TTC549 (cell line): ENCODE data around the gene ZMAT5.
"Not testable (repeated sequence)": the region's sequence is repeated elsewhere in the genome, so short reads cannot be mapped to it uniquely, and the experiment has no call there.

Experiments
- FAIRE-seq: peaks from 2 replicates; lab custom pipeline; 2012; peaks lifted over from hg19 to GRCh38; lab: Jason Lieb, UNC

Gene ZMAT5

DNA sequence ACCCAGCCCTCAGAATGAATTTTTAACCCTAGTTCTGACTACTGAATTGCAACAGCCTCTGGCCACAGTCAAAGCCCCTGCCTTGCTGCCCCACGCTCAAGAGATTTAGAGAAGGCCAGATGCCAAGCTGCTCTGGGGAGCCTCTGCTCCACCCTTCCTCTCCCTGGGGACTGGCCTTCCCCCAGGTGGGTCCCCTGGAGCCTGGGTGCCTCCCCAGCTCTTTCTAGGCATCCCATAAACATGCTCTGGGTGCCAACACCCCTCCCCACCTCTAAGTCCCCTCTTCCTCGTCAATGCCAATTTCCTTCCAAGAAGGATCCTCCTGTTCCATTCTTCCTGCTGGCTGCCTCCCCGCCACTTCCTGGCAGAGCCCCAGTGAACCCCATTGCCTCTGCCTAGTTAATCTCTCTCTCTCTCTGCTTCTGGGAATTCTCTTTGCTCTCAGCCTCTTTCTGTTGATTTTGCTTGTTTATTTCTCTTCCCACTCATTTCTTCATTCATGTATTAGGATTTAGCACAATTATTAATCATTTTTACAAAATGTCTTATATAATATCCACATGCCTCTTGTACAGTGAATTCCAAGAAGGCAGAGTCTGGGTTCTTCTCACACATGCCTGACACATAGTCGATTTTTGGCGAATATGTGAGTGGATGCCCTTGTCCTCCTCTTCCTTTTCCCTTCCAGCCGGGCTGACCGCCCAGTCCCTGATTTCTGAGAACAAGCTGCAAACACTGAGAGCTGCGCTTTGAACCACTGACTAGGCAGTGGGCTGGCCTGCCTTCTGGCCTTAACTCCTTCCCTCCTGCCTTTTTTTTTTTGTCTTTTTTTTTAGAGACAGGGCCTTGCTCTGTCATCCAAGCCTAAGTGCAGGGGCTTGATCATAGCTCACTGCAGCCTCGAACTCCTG lies 17.9 kb upstream of the ZMAT5 start:
- FAIRE-seq: no peak

DNA sequence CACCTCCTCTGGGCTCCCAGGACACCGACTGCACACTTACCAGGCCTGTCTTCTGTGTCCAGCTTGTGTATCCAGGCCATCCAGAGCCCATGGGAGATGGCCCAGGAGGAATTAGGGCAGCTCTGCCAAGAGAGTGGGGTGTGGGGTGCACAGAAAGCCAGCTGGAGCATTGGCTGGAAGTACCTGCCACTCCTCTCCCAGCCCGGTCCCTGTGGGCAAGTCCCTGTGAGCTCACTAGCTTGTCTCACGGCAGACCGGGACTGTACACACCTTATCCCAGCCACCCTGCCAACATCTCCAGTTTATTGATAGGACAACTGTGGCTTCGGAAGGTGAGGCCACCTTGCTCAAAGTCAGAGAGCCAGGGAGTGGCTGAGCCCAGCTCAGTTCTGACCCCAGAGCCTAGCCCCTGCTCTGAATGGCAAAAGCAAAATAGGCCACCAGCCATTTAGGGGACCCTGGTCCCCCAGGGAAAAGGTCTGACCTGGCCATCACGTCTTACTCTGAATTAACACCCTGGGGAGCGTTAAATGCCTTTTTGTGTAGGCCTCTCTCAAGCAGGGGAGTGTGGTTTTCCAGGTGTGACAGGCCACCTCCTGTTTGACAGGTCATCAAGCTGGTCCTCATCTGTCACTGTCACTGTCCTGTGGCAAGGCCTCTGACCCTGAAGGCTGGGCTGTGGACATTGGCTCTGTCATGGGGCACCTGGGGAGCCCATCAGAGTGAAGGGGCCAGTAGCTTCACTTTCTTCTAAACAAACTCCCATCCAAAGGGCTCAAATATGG lies 15.4 kb upstream of the ZMAT5 start:
- FAIRE-seq: no peak

DNA sequence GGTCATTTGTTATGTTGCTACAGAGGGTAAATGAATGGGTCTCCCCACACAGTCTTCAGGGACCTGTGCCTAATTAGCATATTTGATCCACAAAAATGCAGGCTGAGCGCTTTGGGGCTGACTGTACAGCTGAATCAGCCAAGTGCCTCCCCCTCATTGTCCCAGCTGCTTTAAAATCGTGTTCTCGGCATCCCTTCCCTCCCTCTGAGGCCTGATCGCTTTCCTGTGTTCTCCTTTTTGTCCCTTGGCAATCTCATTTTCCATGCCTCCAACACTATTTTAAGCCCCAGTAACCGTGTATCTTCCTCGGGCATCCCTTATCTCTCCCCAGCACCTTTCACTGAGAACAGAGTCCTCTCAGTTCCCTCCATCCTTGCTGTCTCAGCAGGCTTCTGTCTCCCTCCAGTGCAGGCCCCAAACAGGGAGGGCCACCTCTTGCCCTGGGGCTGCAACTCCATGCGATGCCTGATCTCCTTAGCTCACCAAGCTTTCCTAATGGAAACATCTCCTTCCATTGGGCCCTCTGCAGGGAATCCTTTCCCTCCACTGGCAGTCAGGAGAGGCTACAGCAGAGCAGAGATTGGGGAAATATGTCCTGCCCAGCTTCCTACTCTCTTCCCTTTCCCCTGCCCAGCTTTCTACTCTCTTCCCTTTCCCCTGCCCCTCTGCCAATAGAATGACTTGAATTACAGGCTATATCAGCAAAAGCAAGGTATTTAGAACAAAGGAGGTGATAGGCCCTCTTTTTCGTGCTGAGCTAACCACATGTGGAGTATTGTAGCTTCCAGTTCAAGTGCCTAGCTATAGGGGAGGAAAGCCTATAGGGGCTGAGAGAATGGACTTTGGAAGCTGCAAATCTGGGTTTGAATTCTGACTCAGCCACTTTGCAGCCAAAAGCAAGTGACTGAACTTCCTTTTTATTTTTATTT lies 14.2 kb upstream of the ZMAT5 start:
- no peak for FAIRE-seq

DNA sequence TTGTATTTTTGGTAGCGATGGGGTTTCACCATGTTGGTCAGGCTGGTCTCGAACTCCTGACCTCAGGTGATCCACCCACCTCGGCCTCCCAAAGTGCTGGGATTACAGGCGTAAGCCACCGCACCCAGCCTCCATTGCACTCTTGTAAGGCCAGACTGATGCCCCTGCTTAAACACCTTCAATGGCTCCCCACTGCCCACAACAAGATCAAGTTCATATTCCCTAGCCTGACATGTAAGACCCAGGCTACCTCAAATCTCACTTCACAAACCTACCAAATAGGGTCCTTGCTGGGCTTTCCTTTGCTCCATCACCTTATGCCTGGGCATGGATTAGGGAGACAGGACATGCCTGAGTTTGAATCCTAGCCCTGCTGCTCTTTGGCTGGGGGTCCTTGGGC lies 13.4 kb upstream of the ZMAT5 start:
- FAIRE-seq: no peak

DNA sequence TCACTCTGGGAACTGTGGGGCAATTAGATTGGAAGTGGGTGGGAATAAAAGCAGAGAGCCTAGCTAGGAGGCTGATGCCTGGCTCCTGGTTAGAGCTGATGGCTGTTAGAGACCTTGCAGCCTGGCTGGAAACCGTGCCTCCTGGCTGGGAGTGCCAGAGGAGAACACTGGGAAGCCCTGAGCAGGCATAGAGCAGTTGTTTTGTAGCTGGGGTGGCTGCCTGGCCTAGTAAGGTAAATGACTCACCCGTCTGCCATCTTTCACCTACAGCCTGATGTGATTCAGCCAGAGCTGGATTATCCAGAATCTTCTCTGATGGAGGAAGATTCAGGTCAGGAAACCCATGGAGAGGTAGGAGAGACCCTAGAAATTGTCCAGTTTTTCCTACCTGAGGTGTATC lies 6.4 kb upstream of the ZMAT5 start:
- no peak for FAIRE-seq

DNA sequence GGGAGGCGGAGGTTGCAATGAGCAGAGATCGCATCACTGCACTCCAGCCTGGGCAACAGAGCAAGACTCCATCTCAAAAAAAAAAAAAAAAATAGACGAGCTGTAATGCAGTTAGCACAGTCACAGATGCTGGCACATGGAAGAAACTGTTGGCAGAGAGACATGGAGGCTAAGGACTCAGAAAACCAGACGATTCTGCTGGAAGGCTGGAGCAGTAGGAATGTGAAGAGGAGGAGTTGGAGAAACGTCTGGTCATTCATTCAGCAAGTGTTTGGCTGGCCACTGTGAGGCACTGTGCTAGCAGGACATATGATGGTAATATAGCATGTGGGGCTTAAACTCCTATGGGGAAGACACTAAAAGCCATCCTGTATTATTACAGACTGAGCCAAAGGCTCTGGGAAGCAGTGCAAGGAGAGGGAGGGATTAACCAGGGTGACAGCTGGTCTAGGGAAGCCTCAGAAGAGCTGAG lies 5.4 kb upstream of the ZMAT5 start:
- no peak for FAIRE-seq

DNA sequence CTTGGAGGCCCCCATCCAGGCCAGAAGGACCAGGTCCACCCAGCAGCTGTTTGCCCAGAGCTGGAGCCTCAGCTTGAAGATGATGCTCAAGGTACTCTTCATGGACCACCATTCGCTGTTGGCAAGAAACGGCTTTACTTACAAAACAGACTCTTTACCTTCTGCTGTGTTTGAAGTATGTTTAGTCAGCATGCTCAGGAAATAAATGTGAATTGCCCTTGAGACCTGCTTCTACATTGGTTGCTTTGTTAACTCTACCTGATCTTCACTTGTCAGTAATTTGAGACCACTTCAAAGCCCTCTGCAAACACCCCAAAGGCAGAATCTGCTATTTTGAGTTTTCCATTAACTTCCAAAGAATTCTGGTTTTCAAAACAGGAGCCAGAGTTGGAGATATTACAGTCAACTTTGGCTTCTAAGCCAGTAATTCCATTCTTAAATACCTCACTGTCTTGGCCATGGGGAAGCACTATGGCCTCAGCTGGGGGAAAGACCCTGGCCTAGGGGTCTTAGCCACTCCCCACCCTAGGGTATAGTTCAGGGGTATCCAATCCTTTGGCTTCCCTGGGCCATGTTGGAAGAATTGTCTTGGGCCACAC lies 3.0 kb upstream of the ZMAT5 start:
- no peak for FAIRE-seq

DNA sequence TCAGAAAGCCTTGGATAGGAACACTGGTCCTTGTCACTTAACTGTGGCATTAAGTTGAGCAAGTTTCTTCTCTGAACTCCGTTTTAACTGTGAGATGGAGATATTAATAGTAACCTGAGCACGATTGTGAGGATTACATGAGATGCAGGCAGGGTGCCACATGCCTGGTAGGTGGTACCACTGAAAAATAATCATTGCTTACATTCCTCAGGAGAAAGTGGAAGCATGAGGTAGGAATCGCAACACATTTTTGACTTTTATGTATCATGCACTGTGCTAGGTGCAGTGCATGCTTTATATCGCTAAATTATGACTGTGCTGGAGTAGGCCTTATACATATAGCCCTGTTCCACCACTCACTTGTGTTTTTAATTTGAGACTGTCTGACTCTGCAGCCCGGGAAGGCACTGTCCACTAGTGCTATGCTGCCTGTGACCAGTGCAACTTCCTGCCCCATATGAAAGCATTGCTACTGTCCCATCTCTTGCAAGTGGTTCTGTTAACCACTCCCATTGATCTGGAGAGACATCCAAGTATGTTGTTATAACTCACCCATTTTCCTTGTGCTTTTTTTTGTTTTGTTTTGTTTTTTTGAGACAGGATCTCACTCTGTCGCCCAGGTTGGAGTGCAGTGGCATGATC lies 1.4 kb upstream of the ZMAT5 start:
- FAIRE-seq: no peak

DNA sequence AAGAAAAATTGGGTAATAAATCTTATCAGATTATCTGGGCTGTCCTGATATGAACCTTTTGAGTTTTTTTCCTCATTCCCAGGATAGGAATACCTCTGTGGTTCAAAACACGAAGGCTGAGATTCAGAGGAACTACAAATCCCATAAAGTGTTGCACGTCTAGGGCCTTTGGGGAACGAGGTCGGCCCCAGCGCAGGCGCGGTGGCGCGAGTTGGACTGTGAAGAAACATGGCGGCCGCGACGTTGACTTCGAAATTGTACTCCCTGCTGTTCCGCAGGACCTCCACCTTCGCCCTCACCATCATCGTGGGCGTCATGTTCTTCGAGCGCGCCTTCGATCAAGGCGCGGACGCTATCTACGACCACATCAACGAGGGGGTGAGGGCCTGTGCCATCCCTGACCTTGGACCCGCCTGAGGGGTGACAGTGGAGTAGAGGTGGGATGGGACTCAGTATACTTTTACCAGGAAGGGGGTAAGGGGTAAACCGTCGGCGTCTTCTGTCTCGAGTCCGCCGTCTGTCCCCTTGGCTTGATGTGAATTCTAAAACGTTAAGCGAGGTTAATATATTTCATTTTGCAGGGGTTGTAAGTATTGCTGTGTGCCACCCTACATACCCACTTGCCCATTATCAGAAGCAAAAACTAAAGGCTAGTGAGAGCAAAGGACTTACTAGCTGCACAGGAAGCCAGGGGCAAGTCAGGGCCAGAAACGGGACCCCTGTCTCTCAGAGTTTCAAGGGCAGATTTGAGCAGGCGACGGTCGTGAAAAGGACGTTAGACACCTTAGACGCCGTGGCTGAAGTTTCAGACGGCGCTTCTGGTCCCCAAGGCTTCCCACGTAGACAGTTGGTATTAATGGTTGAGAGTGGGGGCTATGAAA lies 604 bp upstream of the ZMAT5 start, which contains the start of gene UQCR10:
Gene UQCR10 (plus strand): TSS at position 199 of the 881 bp plus-strand sequence. CDS start 30 bp downstream, at position 229.
- no peak for FAIRE-seq

DNA sequence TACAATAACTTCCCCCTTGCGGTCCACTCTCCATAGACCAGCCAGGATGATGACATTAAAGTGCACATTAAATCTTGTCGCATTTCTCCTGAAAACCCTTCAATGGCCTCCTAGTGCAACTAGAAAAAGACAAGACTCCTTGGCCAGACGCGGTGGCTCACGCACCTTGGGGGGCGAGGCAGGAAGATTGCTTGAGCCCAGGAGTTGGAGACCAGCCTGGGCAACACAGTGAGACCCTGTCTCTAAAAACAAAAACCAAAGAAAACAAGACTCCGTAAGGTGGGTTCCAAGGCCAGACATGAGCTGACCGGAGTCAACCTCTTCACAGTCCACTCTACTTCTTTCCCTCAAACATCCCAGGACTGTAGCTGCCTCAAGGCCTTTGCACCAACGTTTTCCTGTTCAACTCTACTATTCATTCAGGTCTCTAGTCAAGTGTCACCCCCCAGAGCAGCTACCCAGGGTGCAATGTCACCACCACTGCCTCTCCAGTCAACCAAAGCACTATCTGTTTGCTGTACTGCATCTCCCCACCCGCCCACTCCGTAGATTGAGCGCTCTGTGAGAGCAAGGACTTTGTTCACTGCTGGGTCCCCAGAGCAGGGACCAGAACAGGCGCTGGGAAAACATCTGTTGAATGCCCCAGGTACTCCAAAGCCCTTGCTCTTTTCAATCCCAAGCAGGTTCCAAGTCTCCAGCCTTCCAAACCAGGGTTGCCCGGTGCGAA lies 739 bp downstream of the ZMAT5 start:
- FAIRE-seq: no peak

DNA sequence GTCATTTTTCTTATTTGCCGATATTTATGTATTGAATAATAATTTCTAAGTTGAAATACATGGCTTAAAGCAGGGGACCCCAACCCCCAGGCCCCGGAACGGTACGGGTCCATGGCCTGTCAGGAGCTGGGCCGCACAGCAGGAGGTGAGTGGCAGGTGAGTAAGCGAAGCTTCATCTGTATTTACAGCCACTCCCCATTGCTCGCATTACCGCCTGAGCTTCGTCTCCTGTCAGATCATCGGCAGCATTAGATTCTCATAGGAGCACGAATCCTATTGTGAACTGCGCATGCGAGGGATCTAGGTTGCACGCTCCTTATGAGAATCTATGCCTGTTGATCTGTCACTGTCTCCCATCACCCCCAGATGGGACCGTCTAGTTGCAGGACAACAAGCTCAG lies 4.5 kb downstream of the ZMAT5 start:
- no peak for FAIRE-seq

DNA sequence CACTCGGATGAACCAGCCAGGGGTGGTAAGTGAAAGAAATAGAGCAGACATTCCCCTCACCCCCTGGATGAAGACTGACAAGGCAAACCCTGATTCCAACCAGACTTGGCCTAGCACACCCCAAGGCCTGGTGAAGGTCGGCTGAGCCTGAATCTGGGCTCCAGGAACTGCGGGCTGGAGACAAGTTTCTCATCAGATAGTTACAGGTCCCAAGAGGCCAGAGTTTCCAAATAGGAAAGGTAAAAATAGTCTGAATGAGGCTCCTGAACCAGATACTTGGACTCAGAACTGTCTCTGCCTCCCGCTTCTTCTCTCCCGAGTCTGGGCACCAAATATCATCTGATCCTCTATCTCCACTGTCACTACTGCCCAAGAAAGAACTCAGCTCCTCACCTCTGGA lies 7.8 kb downstream of the ZMAT5 start:
- no peak for FAIRE-seq

DNA sequence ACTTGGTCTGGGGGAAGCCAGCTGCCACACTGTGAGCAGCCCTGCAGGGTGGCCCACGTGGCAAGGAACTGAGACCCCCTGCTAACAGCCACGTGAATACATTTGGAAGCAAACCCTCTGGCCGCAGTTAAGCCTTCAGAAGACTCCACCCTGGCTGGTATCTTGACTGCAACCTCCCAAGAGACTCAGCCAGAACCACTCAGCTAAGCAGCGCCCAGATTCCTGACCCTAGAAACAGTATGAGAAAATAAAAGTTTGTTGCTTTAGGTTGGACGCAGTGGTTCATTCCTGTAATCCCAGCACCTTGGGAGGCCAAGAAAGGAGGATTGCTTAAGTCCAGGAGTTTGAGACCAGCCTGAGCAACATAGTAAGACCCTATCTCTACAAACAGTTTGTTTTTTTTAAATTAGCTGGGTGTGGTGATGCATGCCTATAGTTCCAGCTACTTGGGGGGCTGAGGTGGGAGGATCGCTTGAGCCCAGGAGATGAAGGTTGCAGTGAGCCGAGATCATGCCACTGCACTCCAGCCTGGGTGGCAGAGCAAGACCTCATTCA lies 8.7 kb downstream of the ZMAT5 start:
- no peak for FAIRE-seq

DNA sequence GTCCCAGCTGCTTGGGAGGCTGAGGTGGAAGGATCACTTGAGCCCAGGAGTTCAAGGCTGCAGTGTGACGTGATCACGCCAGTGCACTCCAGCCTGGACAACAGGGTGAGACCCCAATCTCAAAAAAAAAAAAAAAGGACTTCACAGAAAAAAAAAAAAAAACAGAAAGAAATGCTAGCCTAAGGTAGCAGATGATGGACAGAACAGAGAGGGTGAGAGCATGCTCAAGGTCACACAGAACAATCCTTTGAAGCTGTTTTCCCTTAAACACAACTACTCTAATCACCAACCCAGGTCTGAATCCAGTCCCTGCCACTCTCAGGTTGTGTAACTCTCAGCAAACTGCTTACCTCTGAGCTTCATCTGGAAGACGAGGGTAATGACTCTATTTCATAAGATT lies 9.7 kb downstream of the ZMAT5 start:
- no peak for FAIRE-seq

DNA sequence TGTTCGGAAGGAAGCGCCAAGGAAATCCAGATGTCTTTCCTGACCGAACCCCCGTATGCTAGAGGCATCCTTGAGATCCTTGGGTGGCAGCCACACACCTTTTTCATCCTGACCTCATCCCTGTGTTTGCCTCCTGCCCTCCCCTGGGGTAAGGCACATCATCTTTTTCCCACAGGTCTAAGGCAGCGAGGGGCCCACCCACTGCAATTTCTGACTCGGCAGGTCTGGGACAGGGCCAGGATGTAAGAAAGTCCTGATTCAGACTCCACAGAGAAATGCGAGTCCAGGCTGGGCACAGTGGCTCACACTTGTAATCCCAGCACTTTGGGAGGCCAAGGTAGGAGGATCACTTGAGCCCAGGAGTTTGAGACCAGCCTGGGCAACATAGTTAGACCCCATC lies 10.5 kb downstream of the ZMAT5 start:
- no peak for FAIRE-seq

DNA sequence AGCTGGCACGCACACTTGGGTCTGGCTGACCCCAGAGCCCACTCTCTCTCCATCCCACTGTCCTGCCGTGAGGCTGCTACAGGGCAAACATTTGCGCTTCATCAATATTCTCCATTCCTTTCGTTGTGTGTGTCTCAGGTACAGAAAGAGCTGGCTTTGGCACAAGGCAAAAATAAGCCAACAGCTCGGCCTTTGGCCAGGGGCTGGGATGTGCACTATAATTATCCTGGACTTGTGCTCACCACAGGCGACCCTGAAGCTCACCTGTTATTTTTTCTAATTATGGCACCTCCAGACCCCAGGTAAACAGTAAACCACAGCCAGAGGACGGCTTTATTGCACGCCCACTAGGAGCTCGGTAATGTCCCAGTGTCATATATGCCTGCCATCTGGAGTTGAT lies 10.9 kb downstream of the ZMAT5 start:
- no peak for FAIRE-seq

DNA sequence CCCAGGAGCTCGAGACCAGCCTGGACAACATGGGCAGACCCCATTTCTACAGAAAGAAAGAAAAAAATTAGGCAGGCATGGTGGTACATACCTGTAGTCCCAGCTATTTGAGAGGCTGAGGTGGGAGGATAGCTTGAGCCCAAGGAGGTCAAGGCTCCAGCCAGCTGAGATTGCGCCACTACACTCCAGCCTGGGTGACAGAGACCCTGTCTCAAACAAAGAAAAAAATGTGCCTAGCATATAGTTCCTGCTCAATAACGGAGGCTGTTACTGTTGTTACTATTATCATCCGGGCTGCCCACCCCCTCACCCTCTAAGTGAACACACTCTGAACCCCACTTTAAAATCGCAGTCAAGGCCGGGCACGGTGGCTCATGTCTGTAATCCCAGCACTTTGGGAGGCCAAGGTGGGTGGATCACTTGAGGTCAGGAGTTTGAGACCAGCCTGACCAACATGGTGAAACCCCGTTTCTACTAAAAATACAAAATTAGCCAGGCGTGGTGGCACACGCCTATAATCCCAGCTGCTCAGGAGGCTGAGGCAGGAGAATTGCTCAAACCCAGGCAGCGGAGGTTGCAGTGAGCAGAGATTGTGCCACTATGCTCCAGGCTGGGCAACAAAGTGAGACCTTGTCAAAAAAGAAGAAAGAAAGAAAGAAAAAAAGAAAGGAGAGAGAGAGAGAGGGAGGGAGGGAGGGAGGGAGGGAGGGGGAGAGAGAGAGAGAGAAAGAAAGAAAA lies 12.0 kb downstream of the ZMAT5 start:
- not testable (repeated sequence) for FAIRE-seq
